ENCODE measurements around the gene ARHGAP45.

GRCh38 chr19:1066251-1066747 is 668 bp upstream of the ARHGAP45 start:
- TF ChIP-seq POLR2A (IDR thresholded peaks at IDR 0.05) (no peak), CTCF (IDR thresholded peaks at IDR 0.05) (no peak), POLR2AphosphoS5 (IDR thresholded peaks at IDR 0.05) (no peak)

Data from gastroesophageal sphincter (tissue), 3 donors.